Brain pericyte (primary cell): ENCODE results near the gene KRT84.
A peak's percentile ranks its signal among the peaks of the same experiment; 100 is the strongest.

Source experiments
- DNase-seq: peaks from one replicate; pipeline ENCODE4 v3.0.0-alpha.2; 2012; ENCODE audit warnings: low read depth, low spot score

Gene KRT84

GRCh38 chr12:52383331-52383730 is 2.1 kb downstream of the KRT84 start:
- DNase-seq: no peak

- no peak for DNase-seq
Observed at GRCh38 chr12:52382854-52383253, 2.6 kb downstream of the KRT84 start.

GRCh38 chr12:52381206-52381605 is 4.2 kb downstream of the KRT84 start:
- DNase-seq: no peak

- DNase-seq: no peak
Observed at GRCh38 chr12:52380271-52380694, 5.2 kb downstream of the KRT84 start.

DNA sequence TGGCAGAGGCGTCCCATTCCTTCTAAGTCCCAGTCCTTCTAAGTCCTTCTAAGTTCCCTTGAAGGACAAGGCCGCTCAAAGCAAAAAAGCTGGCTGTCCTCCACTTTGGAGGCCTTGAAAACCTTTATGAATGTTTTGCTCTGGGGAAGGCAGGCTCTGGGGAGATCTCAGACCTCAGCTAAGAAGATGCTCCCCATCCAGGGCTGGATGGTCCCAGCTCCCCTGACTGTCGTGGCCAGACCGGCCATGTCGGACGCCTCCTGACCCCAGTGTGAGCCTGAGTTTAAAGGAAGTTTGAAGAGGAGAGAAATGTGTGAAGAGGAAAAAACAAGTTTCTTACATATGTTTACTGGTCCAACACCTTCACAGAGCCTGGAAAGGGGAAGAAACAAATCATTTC is 5.9 kb downstream of the KRT84 start:
- DNase-seq: no peak

- no peak for DNase-seq
Observed at GRCh38 chr12:52378091-52378490, 7.4 kb downstream of the KRT84 start.

DNA sequence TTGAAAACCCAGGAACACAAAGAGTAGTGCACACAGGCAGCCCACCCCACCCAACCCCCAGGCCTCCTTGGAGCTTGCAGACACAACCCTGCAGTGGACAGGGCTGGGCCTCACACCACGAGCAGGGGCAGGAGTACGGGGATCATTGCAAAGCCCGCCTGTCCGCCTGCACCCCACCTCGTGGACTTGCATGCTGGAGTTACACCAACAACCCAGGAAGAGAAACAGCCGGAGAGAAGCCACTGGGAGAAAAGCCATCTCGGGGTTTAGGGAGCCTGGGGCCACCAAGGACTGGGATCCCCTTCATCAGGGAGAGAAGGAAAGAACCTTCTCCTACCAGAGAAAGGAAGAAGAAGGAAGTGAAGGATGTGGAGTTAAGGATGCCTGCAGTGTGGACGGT is 8.2 kb downstream of the KRT84 start:
- DNase-seq: no peak

- DNase-seq: peak; percentile 36
Observed at GRCh38 chr12:52372216-52373154, 13.0 kb downstream of the KRT84 start.

GRCh38 chr12:52371716-52372115 is 13.7 kb downstream of the KRT84 start:
- no peak for DNase-seq

DNA sequence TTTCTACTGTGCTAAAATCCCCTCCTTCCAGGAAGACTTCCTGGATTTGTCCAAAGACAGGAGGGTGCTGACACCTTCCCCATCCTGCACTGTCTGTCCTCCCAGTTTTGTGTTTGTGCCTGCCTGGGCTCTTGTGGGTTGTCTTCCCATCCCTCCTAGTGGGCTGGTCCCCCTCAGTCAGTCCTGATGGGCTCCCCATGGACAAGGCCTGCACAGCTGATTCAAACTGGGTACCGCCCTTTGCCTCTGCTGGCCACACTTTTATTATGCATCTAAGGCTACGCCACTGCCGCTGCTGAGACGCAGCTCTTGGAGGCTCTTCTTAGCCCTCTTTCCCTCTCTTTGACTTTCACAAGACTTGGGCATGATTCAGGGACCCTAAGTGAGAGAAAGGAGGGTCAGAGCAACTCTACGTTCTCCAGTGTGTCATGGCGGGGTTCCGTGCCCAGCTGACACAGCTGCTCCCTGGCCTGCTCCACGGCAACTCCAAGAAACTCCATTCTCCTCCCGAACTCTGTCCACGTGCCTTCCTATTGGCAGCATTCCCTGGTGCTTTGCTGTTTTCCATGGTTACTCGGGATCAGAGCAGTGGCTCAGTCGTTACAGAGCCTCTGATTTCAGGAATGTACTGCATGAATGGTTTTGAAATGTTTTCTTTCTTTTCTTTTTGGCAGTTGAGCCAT is 14.4 kb downstream of the KRT84 start:
- DNase-seq: no peak

GRCh38 chr12:52369809-52370208 is 15.6 kb downstream of the KRT84 start:
- DNase-seq: no peak

- no peak for DNase-seq
Observed at GRCh38 chr12:52369211-52369610, 16.2 kb downstream of the KRT84 start.

- no peak for DNase-seq
Observed at GRCh38 chr12:52368508-52368907, 16.9 kb downstream of the KRT84 start.

DNA sequence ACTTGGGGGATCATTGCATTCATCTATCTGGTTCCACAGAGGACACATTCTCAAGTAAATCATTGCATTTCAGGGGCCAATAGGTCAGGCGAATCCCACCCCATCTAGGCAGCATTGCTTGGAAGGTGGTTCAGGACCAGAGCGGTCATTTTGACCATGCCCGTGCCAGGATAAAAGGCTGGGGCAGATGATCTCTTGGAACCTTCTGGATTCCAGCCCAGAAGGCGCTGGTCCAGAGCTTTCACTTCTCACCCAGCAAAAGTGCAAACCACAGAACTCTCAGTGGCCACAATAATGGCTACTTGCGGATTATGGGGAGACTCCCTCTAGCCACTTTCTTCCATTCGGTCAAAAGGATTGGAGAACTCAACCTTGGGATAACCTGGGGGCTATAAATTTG is 17.6 kb downstream of the KRT84 start:
- no peak for DNase-seq

- DNase-seq: no peak
Observed at GRCh38 chr12:52366738-52367485, 18.5 kb downstream of the KRT84 start, which contains the start of gene KRT85. Gene KRT85, minus strand, starts transcription at chr12:52367481. Its CDS starts 76 bp downstream, at chr12:52367405.

DNA sequence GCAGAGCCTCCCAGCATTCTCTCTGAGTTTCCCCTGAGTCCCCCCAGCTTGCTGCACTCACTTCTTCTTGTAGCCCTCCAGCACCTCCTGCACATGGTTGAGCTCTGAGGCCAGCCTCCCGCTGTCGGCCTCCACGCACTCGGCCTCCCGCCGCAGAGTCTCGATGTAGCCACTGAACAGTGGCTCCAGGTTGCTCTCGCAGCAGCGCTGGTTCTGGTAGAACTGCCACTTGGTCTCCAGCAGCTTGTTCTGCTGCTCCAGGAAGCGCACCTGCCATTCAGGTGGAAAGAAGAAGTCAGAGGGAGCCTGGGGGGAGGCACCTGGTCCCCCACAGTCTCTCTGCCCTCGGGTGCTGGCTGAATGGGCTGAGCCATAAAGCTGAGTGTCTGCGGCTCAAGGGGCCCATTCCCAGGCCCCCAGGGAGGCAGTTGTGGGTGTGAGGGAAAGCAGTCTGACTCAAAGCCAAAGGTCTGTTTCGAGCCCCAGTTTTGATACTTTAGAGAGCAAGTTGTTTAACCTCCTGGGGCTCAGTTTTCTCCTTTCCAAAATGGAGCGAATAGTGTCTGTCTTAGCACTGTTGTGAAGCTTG is 20.5 kb downstream of the KRT84 start:
- no peak for DNase-seq

DNA sequence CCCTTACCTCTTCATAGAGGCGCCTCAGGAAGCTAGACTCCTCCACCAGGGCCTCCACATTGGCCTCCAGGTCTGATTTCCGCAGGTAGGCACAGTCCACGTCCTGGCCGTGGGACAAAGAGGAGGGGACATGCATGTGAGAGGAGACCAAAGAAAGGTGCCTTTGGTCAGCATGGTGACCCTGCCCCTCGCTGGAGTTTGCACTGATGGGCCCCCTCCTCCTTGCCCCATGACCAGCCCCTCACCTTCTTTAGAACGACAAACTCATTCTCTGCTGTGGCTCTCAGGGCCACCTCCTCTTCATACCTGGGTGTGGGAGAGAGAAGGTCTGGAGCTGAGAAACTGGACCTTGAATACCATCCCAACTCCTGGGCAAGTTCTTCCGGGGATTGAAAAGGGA is 21.4 kb downstream of the KRT84 start:
- no peak for DNase-seq

DNA sequence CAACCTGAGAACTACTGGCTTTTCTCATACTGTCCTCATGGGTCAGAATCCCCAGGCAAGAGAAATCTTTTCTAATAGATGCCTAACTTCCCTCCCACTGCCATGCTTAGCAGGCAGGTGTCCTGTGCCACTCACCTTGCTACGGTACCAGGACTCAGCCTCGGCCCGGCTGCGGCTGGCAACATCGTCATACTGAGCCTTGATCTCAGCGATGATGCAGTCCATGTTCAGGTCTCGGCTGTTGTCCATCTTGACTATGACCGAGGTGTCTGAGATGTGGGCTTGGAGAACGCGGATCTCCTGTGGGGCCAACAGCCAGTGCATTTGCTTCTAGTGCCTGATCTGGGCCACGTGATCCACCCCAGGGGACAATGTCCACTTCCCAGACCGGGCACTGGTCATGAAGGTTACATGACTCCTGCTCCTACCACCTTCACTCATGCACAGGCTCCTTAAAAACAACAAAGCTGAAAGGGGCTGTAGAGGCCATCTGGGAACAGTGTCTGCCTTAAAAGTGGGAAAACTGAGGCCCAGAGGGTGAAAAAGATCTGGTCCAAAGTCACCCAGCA is 22.3 kb downstream of the KRT84 start:
- DNase-seq: no peak

- no peak for DNase-seq
Observed at GRCh38 chr12:52362118-52362726, 23.2 kb downstream of the KRT84 start.

DNA sequence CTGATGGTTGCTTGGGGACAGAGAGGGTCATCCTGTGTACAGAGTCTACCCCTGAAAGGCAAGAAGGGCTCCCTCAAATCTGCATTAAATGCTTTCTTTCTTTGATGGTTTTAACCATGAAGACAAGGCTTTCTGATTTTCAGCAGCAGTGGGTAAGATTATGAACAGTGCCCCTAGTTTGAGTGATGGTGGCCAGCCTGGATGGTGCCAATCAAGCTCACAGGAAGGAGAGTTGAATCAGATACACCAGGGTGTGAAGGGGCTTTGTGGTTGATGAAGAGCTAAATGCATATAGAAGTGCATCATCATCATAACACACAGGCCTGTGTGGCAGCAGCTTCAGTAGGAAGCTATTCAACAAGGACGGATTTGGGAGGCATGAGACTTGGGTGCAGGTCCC is 23.9 kb downstream of the KRT84 start:
- DNase-seq: no peak
